Breast epithelium (tissue), 4 donors: Measurements from ENCODE around the gene RGS7. TPM values are rescaled to one million over a fixed set of nuclear protein-coding genes. Genes with fewer than 3 reads are reported as not detected.

Experiments
- DNase-seq, 2 donors: peaks; one replicate each; pipeline ENCODE4 v3.0.0-alpha.2; 2019; ENCODE audit warnings: low spot score in 2 of 2
- H3K27ac ChIP-seq, 2 donors: fragments of 200-600 bp; sonication (generic) in 1 of 2; one replicate each; pipeline ENCODE4 v1.5.1; 2016 to 2019; ENCODE audit warnings: mild to moderate bottlenecking in 1 of 2
- H3K27me3 ChIP-seq, 2 donors: fragments of 200-600 bp; sonication (generic) in 1 of 2; one replicate each; pipeline versions ENCODE4 v1.5.1 to v1.6.0; 2017 to 2019; ENCODE audit warnings: control low read depth in 1 of 2, mild to moderate bottlenecking in 1 of 2
- H3K36me3 ChIP-seq: fragments of 200-600 bp; one replicate; pipeline ENCODE4 v1.5.1; 2019
- H3K4me1 ChIP-seq, 2 donors: fragments of 200-600 bp; sonication (generic); one replicate each; pipeline ENCODE4 v1.5.1; 2016 to 2019; ENCODE audit warnings: control low read depth in 1 of 2
- H3K4me3 ChIP-seq, 3 donors: fragments of 200-600 bp; sonication (generic); 1 replicate in 2 of 3; 2 replicates in 1 of 3; pipeline ENCODE4 v1.5.1; 2016 to 2019; ENCODE audit warnings: mild to moderate bottlenecking in 3 of 3, moderate library complexity in 2 of 3
- H3K9me3 ChIP-seq, 2 donors: fragments of 200-600 bp; sonication (generic) in 1 of 2; one replicate each; pipeline ENCODE4 v1.5.1; 2016 to 2019; ENCODE audit warnings: control low read depth in 1 of 2
- CTCF ChIP-seq, 3 donors: fragments of 450-650 bp; IDR thresholded peaks; one replicate each; pipeline ENCODE4 v1.5.1; 2016 to 2017; ENCODE audit warnings: antibody characterized with exemption in 3 of 3, mild to moderate bottlenecking in 3 of 3, moderate library complexity in 3 of 3
- POLR2A ChIP-seq: fragments of 450-650 bp; IDR thresholded peaks from one replicate; pipeline ENCODE4 v1.6.1; 2016; ENCODE audit warnings: antibody characterized with exemption, mild to moderate bottlenecking, moderate library complexity
- POLR2AphosphoS5 ChIP-seq, 3 donors: sonication (generic); formaldehyde crosslinking; IDR thresholded peaks; one replicate each; pipeline ENCODE4 v1.6.1; 2017; ENCODE audit warnings: antibody characterized with exemption in 3 of 3
- intact Hi-C: fragments of 100-400 bp; cut with DNase I; formaldehyde crosslinking; loops from one replicate; pipeline ENCODE4 v1.15.1; 2023; ENCODE audit warnings: low total_unique reads
- total RNA-seq, 3 donors: library from RNA; depleted of rRNA; stranded (reverse); fragments of >200 nt; gene quantifications; one replicate each; pipeline ENCODE4 v1.1.0, GENCODE V29; 2016

The RGS7 gene
- total RNA-seq, 3 donors from 2014 or later: 0.16 TPM; not detected in 2

- intact Hi-C loops: no loop called here
Measured at GRCh38 chr1:241275226-241275625, 81.8 kb downstream of the RGS7 start.

GRCh38 chr1:241274693-241275092, 82.3 kb downstream of the RGS7 start:
- no peak overlapping the region for H3K27ac ChIP-seq
- TF ChIP-seq CTCF (IDR thresholded peaks at IDR 0.05): no peak
- no peak for TF ChIP-seq POLR2A
- no peak for TF ChIP-seq POLR2AphosphoS5 (IDR thresholded peaks at IDR 0.05)
- H3K4me3 ChIP-seq: no peak overlapping the region
- peaks cover 0 to 23% of the 10 kb centered on the region in 2 donors for H3K9me3 ChIP-seq
- no peak for DNase-seq
- intact Hi-C loops: no loop called here
- H3K27me3 ChIP-seq: no peaks in the 10 kb centered on the region
- H3K36me3 ChIP-seq: no peaks in the 10 kb centered on the region
- no peaks in the 10 kb centered on the region for H3K4me1 ChIP-seq

More at GRCh38 chr1:241275226-241275625, 81.8 kb downstream of the RGS7 start:
- Histone ChIP-seq H3K27me3 (no peaks in the 10 kb centered on the region), H3K9me3 (peaks cover 0 to 29% of the 10 kb centered on the region in 2 donors), H3K27ac (no peak overlapping the region), H3K4me3 (no peak overlapping the region), H3K36me3 (no peaks in the 10 kb centered on the region), H3K4me1 (no peaks in the 10 kb centered on the region)
- no peak for DNase-seq
- TF ChIP-seq POLR2AphosphoS5 (IDR thresholded peaks at IDR 0.05) (no peak), CTCF (IDR thresholded peaks at IDR 0.05) (no peak), POLR2A (no peak)

GRCh38 chr1:241272828-241273227, 84.2 kb downstream of the RGS7 start:
- DNase-seq: no peak
- no peaks in the 10 kb centered on the region for H3K4me1 ChIP-seq
- H3K4me3 ChIP-seq: no peak overlapping the region
- TF ChIP-seq CTCF (IDR thresholded peaks at IDR 0.05): no peak
- no peak for TF ChIP-seq POLR2AphosphoS5 (IDR thresholded peaks at IDR 0.05)
- no peak for TF ChIP-seq POLR2A
- intact Hi-C loops: no loop called here
- H3K27ac ChIP-seq: no peak overlapping the region
- peaks cover 0 to 23% of the 10 kb centered on the region in 2 donors for H3K9me3 ChIP-seq
- H3K27me3 ChIP-seq: no peaks in the 10 kb centered on the region
- no peaks in the 10 kb centered on the region for H3K36me3 ChIP-seq

GRCh38 chr1:241271427-241271826, 85.6 kb downstream of the RGS7 start:
- H3K9me3 ChIP-seq: peaks cover 0 to 23% of the 10 kb centered on the region in 2 donors
- no peak for DNase-seq
- H3K4me1 ChIP-seq: no peaks in the 10 kb centered on the region
- H3K36me3 ChIP-seq: no peaks in the 10 kb centered on the region
- intact Hi-C loops: no loop called here
- no peak overlapping the region for H3K27ac ChIP-seq
- no peaks in the 10 kb centered on the region for H3K27me3 ChIP-seq
- no peak for TF ChIP-seq POLR2A
- no peak for TF ChIP-seq CTCF (IDR thresholded peaks at IDR 0.05)
- TF ChIP-seq POLR2AphosphoS5 (IDR thresholded peaks at IDR 0.05): no peak
- no peak overlapping the region for H3K4me3 ChIP-seq

- H3K4me3 ChIP-seq: no peak overlapping the region
- no peak overlapping the region for H3K27ac ChIP-seq
- TF ChIP-seq POLR2A (no peak), POLR2AphosphoS5 (IDR thresholded peaks at IDR 0.05) (no peak), CTCF (IDR thresholded peaks at IDR 0.05) (no peak)
- H3K9me3 ChIP-seq: peaks cover 0 to 21% of the 10 kb centered on the region in 2 donors
- DNase-seq: no peak
- intact Hi-C loops: no loop called here
- no peaks in the 10 kb centered on the region for H3K36me3 ChIP-seq
- H3K27me3 ChIP-seq: no peaks in the 10 kb centered on the region
- no peaks in the 10 kb centered on the region for H3K4me1 ChIP-seq
Measured at GRCh38 chr1:241270016-241270415, 87.0 kb downstream of the RGS7 start.
